ENCODE measurements around the gene TSPAN9.

- no peak for TF ChIP-seq CTCF (IDR thresholded peaks at IDR 0.05)
- no peak for TF ChIP-seq TCF7L2 (IDR thresholded peaks at IDR 0.05; ENCODE audit: low read depth, low read length)
- no peak for TF ChIP-seq POLR2AphosphoS5 (IDR thresholded peaks at IDR 0.05; ENCODE audit: low read depth, low read length)
- TF ChIP-seq SIN3A (IDR thresholded peaks at IDR 0.05; ENCODE audit: borderline replicate concordance, insufficient read depth, low read depth, low read length): no peak
- TF ChIP-seq REST (IDR thresholded peaks at IDR 0.05; ENCODE audit: insufficient read depth in 1 of 2, low read depth in 2 of 2, low read length in 1 of 2): no peak
Measured at GRCh38 chr12:3224530-3224903, 147.3 kb downstream of the TSPAN9 start.
